HG02870 (cell line): ENCODE data around the gene TBC1D1.

Source experiments
- ATAC-seq: cut with Tn5 transposase; IDR thresholded peaks from one replicate; pipeline ENCODE4 v1.9.1; 2021; ENCODE audit warnings: mild to moderate bottlenecking, moderate library complexity; ENCODE audit not compliant: unreplicated experiment

TBC1D1 gene

DNA sequence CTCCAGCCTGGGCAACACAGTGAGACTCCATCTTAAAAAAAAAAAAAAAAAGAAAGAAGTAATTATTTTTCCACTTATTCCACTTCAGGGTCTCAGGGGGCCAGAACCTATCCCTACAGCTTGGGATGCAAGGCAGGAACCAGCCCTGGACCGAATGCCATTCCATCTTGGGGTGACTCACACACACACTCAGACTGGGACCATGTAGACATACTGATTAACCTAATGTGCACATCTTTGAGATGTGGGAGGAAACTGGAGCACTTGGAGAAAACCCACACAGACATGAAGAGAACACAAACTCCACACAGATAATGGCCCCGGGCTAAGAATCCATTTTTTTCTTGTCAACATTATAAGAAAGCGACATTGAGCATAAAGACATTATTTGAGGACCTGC, 201.8 kb downstream of the TBC1D1 start:
- no peak for ATAC-seq

DNA sequence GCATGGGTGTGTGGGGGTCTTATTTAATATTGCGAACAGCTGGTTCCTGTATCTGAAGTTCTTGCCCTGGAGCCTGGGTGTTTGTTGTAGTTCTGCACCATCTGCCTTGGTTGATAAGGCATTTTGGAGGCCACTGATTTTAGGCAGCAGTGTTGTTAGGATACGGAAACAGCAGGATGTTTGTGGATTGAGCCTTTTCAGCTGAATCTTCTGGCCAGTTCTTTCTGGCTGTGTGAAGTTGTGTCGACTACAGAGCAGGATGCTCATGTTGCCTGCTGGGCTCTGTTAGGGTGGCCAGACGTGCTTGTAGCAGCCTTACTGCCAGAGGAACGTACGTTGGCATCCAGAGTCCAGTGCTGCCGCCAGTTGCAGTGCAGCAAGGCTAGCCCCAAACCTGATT, 203.5 kb downstream of the TBC1D1 start:
- ATAC-seq, result no peak

DNA sequence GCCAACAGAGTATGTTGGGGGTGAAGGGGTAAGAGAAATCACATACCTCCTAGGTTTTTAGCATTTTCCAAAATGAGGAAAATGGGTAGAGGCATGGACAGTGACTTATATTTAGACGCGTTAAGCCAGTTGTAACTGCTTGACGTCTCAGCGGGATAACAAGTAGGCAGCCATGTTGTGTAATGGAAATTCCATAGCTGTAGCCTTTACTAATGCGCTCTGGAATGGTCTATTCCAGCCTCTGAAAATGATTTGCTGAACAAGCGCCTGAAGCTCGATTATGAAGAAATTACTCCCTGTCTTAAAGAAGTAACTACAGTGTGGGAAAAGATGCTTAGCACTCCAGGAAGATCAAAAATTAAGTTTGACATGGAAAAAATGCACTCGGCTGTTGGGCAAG, 204.8 kb downstream of the TBC1D1 start:
- ATAC-seq, result no peak

DNA sequence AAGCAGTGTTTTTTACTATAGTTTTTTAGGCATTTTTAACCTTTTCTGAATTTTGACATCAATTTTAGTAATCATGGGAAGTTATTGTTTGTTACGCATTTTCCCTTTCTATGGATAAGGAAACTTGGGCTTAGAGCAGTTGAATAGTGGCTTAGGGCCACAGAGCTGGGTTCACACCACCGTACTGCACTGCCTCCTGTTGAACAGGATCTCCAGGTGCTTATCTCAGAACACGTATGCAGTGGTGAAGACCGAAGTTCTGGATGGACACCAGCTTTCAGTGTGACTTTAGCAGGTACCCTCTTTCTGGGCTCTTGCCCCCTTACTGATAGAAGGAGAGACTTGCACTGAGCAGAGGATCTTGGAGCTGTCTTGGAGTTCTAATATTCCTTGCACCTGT, 206.9 kb downstream of the TBC1D1 start:
- ATAC-seq, result no peak

DNA sequence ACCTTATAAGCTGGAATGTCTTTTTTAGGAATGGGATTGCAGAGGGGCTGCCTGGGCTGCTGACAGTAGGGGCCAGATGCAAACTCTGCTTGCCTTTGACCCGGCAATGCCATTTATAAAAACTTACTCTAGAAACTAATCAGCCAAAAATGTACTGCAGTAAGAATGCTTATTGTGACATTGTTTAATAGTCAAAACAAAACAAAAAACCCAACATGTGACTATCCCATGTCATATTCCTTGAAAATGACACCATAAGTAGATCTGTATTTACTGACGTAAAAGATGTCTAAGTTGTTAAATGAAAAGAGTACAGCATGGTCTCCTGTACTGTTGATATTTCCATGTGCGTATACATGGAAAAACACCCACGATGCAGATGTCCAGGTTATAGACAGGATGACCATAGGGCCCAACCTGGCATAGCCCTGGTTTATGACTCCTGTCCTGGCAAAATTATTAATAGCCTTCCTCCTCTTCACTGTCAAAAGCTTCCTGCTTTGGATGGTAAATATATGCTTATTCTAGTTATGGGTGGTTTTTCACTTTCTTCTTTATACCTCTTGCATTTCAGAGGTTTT, 208.2 kb downstream of the TBC1D1 start:
- ATAC-seq, result no peak

DNA sequence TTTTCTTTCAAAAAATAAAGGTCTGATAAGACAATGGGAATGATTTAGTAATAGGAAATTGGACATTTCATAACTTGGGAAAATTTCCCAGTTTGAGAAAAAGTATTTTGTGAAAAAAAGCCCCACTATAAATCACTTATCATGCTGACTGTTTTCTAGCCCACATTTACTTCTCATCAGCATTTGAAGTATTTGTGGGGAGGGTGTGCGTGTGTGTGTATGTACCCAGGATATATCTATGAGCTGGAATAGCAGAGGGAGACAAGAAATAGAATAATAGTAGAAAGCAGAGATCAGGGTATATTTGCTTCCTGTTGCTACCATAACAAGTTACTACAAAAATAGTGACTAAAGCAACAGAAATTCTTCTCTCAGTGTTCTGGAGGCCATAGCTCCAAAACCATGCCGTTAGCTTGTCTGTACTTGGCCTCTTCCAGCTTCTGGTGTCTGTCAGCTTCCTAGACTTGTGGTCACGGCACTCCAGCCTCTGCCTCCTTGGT, 209.1 kb downstream of the TBC1D1 start:
- ATAC-seq, result no peak

DNA sequence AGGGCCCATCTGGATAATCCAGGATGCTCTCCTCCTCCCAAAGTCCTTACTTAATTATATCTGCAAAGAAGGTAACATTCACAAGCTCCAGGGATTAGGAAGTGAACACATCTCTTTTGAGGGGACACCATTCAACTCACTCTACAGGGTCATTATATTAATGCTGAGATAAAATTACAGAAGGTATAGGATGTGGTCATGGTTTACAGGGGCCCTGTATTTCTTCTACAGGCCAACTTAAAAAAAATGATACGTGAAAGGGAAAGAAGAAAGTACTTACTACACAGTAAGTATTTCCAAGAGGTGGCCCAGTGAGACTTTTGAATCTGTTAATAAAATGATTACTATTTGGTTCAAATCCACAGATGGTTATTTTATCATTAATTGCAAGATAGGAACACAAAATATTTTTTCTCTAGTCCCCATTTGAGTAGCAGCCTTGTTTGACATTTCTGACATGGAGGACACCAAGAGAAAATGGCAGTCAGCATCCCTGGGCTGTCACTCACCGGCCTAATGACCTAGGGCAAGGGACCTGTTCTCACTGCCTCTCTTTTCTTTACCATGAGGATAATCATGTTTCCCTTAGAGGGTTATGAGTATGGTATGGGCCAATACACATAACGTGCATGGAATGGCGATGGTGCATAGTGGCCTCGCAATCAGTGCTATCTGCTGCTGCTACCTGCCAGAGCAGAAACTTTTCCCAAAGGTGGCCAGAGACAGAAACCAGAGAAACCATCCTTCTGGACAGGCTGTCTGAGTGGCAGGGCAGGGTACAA, 209.8 kb downstream of the TBC1D1 start:
- ATAC-seq, result no peak

DNA sequence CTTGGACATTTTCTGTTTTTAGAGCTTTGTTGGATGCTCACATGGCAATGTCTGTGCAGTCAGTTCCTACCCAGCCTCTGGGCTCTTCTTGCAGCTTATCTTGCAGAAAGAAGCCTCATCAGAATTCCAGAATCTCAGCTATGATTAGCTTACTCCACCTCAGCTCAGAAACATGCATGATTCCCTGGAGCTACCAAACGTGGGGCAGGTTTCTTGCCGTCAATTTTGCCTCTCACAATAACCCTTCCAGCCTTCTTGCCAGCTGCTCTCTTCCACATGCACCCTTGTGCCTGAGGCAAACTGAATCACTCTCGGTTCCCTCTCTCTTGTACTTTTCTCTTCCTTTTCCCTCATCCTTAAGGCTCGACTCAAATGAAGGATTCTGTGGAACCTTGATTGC, 210.7 kb downstream of the TBC1D1 start:
- no peak for ATAC-seq

DNA sequence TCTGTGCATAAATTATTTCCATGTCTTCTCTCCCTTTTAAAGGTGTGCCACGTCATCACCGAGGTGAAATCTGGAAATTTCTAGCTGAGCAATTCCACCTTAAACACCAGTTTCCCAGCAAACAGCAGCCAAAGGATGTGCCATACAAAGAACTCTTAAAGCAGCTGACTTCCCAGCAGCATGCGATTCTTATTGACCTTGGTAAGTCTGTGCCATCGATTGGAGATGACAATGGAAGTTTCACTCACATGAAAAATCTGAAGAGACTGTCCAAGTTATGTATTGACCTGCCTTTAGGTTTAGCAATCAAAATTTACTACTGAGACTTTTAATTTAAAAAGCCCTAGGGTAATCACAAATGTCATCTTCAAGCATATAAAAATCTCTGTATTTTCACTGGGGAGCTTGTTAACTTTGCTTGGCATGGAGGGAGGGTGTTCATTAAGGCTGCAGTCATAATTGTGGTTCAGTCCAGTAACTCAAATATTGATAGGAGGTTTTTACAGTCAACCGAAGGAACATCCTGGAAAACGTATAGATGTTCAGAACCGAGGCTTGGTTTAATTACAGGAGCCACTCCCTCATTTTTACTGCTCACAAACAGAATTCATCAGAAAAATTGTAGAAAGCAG, 212.2 kb downstream of the TBC1D1 start:
- ATAC-seq, result no peak

DNA sequence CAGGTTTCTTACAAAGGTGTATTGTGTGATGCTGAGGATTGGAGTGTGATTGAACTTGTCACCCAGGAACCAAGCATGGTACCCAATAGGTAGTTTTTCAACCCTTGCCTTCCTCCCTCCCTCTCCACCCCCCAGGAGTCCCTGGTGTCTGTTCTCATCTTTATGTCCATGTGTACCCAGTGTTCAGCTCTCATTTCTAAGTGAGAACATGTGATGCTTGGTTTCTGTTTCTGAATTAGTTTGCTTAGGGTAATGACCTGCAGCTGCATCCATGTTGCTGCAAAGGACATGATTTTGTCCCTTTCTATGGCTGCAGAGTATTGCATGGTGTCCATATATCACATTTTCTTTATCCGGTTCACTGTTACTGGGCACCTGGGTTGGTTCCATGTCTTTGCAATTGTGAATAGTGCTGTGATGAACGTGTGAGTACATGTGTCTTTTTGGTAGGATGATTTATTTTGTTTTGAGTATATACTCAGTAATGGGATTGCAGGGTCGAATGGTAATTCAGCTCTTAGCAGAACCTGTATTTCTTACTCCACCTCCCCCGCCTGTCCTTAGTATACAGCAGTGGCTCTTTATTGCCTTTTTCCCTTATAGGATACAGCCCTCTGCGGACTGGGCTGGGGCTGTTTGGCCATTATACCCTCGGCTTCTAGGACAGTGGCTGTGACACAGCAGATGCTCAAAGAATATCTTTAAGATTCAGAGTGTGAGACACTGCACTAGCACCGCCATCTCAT, 214.8 kb downstream of the TBC1D1 start:
- peak; percentile 96 for ATAC-seq

DNA sequence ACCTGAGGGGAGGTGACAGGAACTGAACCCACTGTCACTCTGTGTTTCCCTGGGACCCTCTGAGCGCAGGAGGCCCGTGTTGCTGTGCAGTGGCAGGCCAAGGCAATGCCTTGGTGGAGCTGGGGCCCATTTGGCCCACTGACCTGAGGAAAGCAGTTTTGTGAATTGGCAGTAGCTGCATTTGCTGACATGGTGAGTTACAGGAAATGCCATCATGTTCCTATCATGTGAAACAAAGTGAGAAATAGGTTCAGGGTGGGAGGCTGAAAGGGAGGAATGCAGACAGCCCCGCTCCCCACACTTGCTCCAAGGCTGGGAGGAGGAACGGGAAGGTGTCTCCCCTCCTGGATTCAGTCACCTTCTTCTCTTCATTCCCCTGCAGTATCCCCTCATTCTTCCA, 215.4 kb downstream of the TBC1D1 start:
- no peak for ATAC-seq

DNA sequence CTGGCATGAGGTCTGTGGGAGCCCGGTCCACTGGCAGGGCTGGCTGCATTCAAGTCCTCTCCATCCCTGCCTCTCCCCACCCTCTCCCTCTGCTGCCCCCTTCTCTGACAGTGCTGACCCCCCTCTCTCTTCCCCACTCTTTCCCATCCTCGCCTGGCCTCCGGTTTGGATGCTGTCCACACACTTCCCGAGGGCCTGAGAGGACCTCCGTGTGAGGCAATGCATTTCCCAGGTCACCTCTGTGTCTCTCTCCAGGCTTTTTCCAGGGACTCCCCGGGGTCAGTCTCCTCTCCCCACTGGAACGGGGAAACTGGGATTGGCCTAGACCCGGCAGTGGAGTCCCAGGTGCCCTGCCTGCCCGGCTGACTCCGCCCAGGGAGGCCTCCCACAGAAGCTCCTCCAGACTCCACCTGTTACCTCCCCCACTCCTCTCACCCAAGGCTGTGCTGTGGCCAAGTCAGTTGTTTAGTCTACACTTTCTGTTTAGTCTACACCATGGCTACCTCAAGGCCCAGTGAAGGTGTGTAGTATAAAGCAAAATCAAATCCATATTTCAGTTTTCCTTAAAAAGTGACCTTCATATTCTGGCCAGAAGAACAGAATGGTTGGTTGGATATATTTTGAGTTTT, 216.1 kb downstream of the TBC1D1 start:
- ATAC-seq, result no peak

DNA sequence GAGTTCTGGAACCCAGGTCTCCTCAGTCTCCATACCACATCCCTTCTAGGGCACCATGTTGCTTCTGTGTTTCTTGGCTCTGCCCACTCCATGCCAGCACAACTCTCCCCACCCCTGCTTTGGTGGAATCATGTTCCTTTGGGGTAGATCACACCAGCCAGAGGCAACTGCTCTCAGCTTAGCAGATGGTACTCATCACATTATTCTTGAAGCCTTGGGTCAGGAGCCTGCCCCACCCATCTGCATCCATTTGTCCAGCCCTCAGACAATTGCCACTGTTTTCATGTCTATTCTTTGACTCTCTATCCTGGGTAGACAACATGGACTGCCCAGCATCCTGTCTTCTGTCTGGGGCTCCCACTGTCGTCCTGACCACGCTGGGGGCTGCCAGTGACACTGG, 216.9 kb downstream of the TBC1D1 start:
- ATAC-seq, result no peak

DNA sequence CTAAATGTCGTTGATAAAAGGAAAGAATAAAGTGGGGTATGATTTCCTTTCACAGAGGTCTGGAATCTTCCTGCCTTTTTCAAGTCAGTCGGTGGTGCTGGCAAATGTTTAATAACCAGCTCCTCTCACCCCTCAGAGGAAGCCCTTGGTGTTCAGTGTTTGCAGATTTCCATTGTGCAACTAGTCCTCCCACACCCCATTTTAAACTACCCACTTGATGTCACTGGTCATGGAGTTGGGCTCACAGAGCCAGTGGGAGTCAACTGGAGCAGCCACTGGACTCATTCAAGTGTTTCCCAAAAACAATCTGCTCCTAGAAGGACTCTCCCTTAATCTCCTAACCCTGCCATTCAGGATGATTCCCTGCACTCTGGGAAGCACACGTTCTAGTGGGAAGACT, 218.5 kb downstream of the TBC1D1 start:
- no peak for ATAC-seq

DNA sequence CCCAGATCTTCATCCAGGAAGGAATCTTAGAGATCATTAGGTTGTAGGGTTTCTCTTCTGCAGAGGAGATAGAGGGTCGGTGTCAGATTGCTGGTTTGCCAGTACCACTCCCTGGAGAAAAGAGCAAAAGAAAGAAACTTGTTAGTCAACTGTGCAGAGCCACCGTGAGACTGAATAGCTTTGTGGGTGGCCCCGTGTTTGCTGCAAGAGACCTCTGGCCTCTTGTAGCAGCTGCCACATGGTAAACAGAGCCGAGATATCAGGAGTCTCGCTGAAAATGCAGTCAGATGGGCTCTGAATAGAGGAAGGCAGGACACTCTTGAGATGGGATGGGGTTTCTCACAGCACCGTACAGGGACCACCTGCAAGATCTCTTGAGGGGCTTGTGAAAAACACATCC, 219.0 kb downstream of the TBC1D1 start:
- ATAC-seq, result no peak

DNA sequence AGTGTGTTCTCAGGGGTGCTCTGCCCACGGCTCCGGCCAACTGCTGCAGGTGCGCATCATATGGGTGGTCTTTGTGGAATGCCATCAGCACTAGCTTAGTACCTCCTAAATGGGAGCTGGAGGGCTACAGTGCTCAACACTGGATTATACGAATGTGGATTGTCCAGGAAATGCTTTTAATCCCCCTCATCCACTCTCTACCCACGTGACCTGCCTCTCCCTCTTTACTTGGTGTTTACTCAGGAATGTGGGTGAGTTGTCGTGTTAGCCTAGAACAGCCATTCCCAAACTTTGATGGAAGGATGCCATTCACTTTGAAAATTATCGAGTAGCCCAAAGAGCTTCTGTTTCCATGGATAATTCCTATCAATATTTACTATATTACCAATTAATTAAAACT, 220.1 kb downstream of the TBC1D1 start:
- ATAC-seq, result no peak

DNA sequence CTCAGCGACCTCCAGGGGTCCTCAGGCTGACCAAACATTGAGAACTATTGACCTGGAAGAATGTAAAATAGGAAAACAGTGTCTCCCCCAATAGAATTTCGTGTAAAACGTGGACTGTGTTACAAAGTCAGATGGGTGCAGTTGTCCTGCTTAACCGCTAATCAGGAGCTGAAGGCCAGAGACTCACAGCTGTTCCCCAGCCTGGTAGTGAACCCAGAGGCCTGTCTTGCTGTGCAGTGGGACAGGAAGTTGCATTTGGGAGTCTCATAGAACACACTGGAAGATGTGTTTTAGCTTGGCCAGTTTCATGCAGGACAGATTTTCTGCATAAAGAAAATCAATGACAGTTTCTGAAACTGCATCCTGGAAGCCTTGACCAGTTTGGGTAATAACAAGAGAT, 220.8 kb downstream of the TBC1D1 start:
- ATAC-seq, result no peak

DNA sequence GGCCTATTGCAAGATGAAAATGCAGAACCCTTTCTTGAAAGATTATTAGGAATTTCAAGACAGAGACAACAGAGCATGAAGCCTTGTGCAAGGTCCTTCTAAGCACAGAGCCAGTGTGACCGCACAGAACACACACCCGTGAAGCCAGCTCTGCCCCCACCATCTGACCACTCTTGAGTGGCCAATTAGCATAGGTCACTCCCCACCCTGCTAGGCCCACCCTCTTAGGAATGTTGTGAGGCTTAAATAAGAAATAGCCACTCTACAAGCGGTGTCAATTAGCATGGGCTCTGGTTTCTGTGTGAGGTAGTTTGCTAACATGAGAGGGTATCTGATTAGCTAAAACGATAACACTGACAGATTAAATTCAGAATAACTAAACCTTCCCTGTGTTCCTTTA, 222.2 kb downstream of the TBC1D1 start:
- ATAC-seq, result no peak

DNA sequence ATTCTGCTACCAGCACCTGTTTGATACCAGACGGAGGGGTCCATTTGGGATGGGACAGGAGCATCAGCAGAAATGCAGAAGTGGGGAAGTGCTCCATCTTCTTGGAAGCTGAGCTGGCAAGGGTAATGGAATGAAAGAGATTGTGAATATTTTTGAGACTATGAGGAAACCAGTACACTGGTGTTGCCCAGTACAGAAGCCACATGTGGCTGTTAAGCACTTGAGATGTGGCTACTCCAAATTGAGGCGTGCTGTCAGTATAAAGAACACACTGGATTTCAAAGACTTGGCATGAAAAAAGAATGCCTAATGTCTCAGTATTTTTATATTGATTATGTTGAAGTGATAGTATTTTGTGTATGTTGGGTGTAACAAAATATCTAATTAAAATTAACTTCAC, 222.7 kb downstream of the TBC1D1 start:
- no peak for ATAC-seq

DNA sequence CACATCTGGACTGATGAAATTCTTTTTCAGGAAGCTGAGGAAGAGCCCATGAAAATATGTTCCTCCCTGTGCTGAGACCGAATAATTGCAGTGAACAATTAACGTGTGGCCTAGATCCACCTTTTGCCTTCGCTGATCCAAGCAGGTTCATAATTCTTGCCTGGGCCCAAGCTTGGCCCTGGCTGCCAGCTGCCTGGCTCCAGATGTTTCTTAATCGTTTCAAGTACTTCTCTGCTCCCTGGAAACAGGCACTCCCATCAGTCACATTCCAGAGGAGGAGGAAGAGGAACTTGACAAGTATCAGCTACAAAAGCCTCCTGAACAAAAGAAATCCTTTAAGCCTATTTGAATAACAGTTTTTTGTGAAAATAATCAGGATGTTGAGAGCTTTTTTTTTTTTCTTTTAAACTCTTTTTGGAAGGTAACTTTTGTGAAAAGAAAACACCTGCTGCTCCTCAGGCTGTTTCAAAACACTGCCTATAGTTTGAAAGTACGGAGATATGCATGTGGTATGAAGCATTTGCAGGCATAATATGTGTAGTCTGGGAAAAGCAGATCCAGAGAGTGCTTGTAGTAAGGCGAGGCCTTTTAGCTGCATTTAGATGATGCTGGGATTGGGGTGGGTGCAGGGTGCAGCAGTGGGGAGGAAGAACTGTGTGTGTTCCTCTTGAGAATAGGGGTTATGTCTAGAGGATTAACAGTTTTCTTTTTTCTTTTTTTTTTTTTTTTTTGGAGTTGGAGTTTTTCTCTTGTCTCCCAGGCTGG, 223.7 kb downstream of the TBC1D1 start:
- no peak for ATAC-seq
